Measurements from ENCODE around the gene GPR156.

GRCh38 chr3:120151791-120152190, 133.2 kb downstream of the GPR156 start:
- TF ChIP-seq, protein P1, sequence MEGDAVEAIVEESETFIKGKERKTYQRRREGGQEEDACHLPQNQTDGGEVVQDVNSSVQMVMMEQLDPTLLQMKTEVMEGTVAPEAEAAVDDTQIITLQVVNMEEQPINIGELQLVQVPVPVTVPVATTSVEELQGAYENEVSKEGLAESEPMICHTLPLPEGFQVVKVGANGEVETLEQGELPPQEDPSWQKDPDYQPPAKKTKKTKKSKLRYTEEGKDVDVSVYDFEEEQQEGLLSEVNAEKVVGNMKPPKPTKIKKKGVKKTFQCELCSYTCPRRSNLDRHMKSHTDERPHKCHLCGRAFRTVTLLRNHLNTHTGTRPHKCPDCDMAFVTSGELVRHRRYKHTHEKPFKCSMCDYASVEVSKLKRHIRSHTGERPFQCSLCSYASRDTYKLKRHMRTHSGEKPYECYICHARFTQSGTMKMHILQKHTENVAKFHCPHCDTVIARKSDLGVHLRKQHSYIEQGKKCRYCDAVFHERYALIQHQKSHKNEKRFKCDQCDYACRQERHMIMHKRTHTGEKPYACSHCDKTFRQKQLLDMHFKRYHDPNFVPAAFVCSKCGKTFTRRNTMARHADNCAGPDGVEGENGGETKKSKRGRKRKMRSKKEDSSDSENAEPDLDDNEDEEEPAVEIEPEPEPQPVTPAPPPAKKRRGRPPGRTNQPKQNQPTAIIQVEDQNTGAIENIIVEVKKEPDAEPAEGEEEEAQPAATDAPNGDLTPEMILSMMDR (conservative IDR thresholded peaks at IDR 0.05) = no peak
- TF ChIP-seq EZH2 (IDR thresholded peaks at IDR 0.05; ENCODE audit: low read depth) = no peak

All from PC-9 (cell line).